Measurements from ENCODE around the gene MITF. TPM values are rescaled to one million over a fixed set of nuclear protein-coding genes. Genes with fewer than 3 reads are reported as not detected.

The MITF gene
- total RNA-seq, 1 experiment from 2014 or later, result 4.3 TPM

- intact Hi-C loops (cut with micrococcal nuclease; ENCODE audit: unreplicated experiment), result no loop called here
- CTCF ChIA-PET, result no interaction called here
- H3K9me3 ChIP-seq, result no peaks in the 10 kb centered on the region
- H3K27ac Mint-ChIP-seq (ENCODE audit: unreplicated experiment), result no peak overlapping the region
- no peak for DNase-seq
- TF ChIP-seq CTCF (IDR thresholded peaks at IDR 0.05; ENCODE audit: insufficient read depth in 1 of 2, low read depth in 1 of 2, low read length in 1 of 2, severe bottlenecking in 1 of 2, unreplicated experiment in 1 of 2), result no peak
- H3K4me3 ChIP-seq (ENCODE audit: low read depth, low read length), result no peak overlapping the region
- H3K9me3 Mint-ChIP-seq (ENCODE audit: unreplicated experiment), result no peaks in the 10 kb centered on the region
- H3K27me3 ChIP-seq (replicated peaks; ENCODE audit: control insufficient read depth, insufficient read depth, low read length), result no peaks in the 10 kb centered on the region
- H3K36me3 Mint-ChIP-seq (ENCODE audit: insufficient read depth, unreplicated experiment), result no peaks in the 10 kb centered on the region
- no peaks in the 10 kb centered on the region for H3K36me3 ChIP-seq (ENCODE audit: control insufficient read depth, insufficient read depth, low read length)
- POLR2A ChIA-PET, result no interaction called here
- H3K27me3 Mint-ChIP-seq (ENCODE audit: insufficient read depth, unreplicated experiment), result no peaks in the 10 kb centered on the region
- H3K4me1 ChIP-seq, result no peaks in the 10 kb centered on the region
- no peaks in the 10 kb centered on the region for H3K4me1 Mint-ChIP-seq (ENCODE audit: low read depth, unreplicated experiment)
- H3K4me3 Mint-ChIP-seq (ENCODE audit: unreplicated experiment), result no peak overlapping the region
- no TSS peak for BruUV-seq (replicated peaks)
These were observed 227.9 kb downstream of the MITF start for GRCh38 chr3:69967156-69967555.

GRCh38 chr3:69970827-69971226 lies 231.6 kb downstream of the MITF start:
- H3K27me3 ChIP-seq (replicated peaks; ENCODE audit: control insufficient read depth, insufficient read depth, low read length), result no peaks in the 10 kb centered on the region
- ChIA-PET POLR2A (no interaction called here), CTCF (no interaction called here)
- no peak for DNase-seq
- no peak overlapping the region for H3K4me3 ChIP-seq (ENCODE audit: low read depth, low read length)
- no peak overlapping the region for H3K4me3 Mint-ChIP-seq (ENCODE audit: unreplicated experiment)
- no peaks in the 10 kb centered on the region for H3K9me3 ChIP-seq
- TF ChIP-seq CTCF (IDR thresholded peaks at IDR 0.05; ENCODE audit: insufficient read depth in 1 of 2, low read depth in 1 of 2, low read length in 1 of 2, severe bottlenecking in 1 of 2, unreplicated experiment in 1 of 2), result no peak
- H3K36me3 ChIP-seq (ENCODE audit: control insufficient read depth, insufficient read depth, low read length), result no peaks in the 10 kb centered on the region
- H3K27me3 Mint-ChIP-seq (ENCODE audit: insufficient read depth, unreplicated experiment), result peaks cover 3% of the 10 kb centered on the region
- no peaks in the 10 kb centered on the region for H3K9me3 Mint-ChIP-seq (ENCODE audit: unreplicated experiment)
- H3K4me1 Mint-ChIP-seq (ENCODE audit: low read depth, unreplicated experiment), result no peaks in the 10 kb centered on the region
- intact Hi-C loops (cut with micrococcal nuclease; ENCODE audit: unreplicated experiment), result no loop called here
- H3K36me3 Mint-ChIP-seq (ENCODE audit: insufficient read depth, unreplicated experiment), result no peaks in the 10 kb centered on the region
- no peak overlapping the region for H3K27ac Mint-ChIP-seq (ENCODE audit: unreplicated experiment)
- no peaks in the 10 kb centered on the region for H3K4me1 ChIP-seq
- BruUV-seq (replicated peaks), result no TSS peak

- H3K27me3 Mint-ChIP-seq (ENCODE audit: insufficient read depth, unreplicated experiment), result peaks cover 3% of the 10 kb centered on the region
- no peak overlapping the region for H3K4me3 ChIP-seq (ENCODE audit: low read depth, low read length)
- H3K27me3 ChIP-seq (replicated peaks; ENCODE audit: control insufficient read depth, insufficient read depth, low read length), result no peaks in the 10 kb centered on the region
- H3K27ac Mint-ChIP-seq (ENCODE audit: unreplicated experiment), result no peak overlapping the region
- H3K4me3 Mint-ChIP-seq (ENCODE audit: unreplicated experiment), result no peak overlapping the region
- no peaks in the 10 kb centered on the region for H3K9me3 Mint-ChIP-seq (ENCODE audit: unreplicated experiment)
- no TSS peak for BruUV-seq (replicated peaks)
- POLR2A ChIA-PET, result no interaction called here
- CTCF ChIA-PET, result no interaction called here
- no peak for TF ChIP-seq CTCF (IDR thresholded peaks at IDR 0.05; ENCODE audit: insufficient read depth in 1 of 2, low read depth in 1 of 2, low read length in 1 of 2, severe bottlenecking in 1 of 2, unreplicated experiment in 1 of 2)
- H3K9me3 ChIP-seq, result no peaks in the 10 kb centered on the region
- H3K4me1 Mint-ChIP-seq (ENCODE audit: low read depth, unreplicated experiment), result no peaks in the 10 kb centered on the region
- DNase-seq, result no peak
- intact Hi-C loops (cut with micrococcal nuclease; ENCODE audit: unreplicated experiment), result no loop called here
- no peaks in the 10 kb centered on the region for H3K36me3 Mint-ChIP-seq (ENCODE audit: insufficient read depth, unreplicated experiment)
- no peaks in the 10 kb centered on the region for H3K36me3 ChIP-seq (ENCODE audit: control insufficient read depth, insufficient read depth, low read length)
- H3K4me1 ChIP-seq, result no peaks in the 10 kb centered on the region
These were observed 233.4 kb downstream of the MITF start for GRCh38 chr3:69972672-69973071.

All from Caco-2 (cell line).